Measurements from ENCODE around the gene HOXA4. TPM values are rescaled to one million over a fixed set of nuclear protein-coding genes. Genes with fewer than 3 reads are reported as not detected.

HOXA4 gene
- polyA plus RNA-seq, 1 experiment: 1.3 TPM

GRCh38 chr7:27143023-27143949 lies 12.7 kb upstream of the HOXA4 start, which contains the start of gene HOXA5:
HOXA5 (minus strand) TSS chr7:27143681; CDS start chr7:27143607, 74 bp downstream.
- H3K27me3 ChIP-seq (ENCODE audit: control insufficient read depth, insufficient read depth, low read length): no peaks in the 10 kb centered on the region
- H3K4me3 ChIP-seq (ENCODE audit: low read depth, low read length): peak within 1 kb of the TSS; percentile 50
- peaks cover 1% of the 10 kb centered on the region; the same call in 1 of the 2 replicates for H3K36me3 ChIP-seq (ENCODE audit: control insufficient read depth, insufficient read depth, low read length)
- no peak; the same call in 1 of the 2 replicates for TF ChIP-seq CTCF (IDR thresholded peaks at IDR 0.05; ENCODE audit: insufficient read depth, low read depth, low read length)
- ChIA-PET POLR2A (interaction anchor here (0.6 kb wide), 2 partner anchors 13 to 432 kb away, joined by 3 to 4 read pairs; partner anchors contain the start of gene HOXA7), CTCF (interaction anchor here (0.6 to 5.9 kb wide), 35 partner anchors 9 to 1247 kb away, joined by 3 to 59 read pairs (median 4); partner anchors contain the start of genes HOXA3, HOXA4 and HOXA7)
- DNase-seq (ENCODE audit: low read depth): no peak

- CTCF ChIA-PET: interaction anchor here (0.9 to 5.9 kb wide), 15 partner anchors 8 to 777 kb away, joined by 4 to 59 read pairs (median 11); partner anchors contain the start of genes HOXA3, HOXA4 and HOXA7
- POLR2A ChIA-PET: interaction anchor here (0.6 kb wide), 1 partner anchor 431 kb away, joined by 3 read pairs; no protein-coding TSS in a partner anchor
- peak overlapping the region; percentile 50 for H3K4me3 ChIP-seq (ENCODE audit: low read depth, low read length)
Observed at GRCh38 chr7:27142580-27143022, 12.0 kb upstream of the HOXA4 start.

GRCh38 chr7:27141923-27142579 lies 11.5 kb upstream of the HOXA4 start:
- H3K36me3 ChIP-seq (ENCODE audit: control insufficient read depth, insufficient read depth, low read length): peaks cover 1% of the 10 kb centered on the region; the same call in 1 of the 2 replicates
- H3K27me3 ChIP-seq (ENCODE audit: control insufficient read depth, insufficient read depth, low read length): no peaks in the 10 kb centered on the region
- ChIA-PET CTCF (interaction anchor here (0.9 to 5.9 kb wide), 12 partner anchors 8 to 777 kb away, joined by 4 to 59 read pairs (median 10); partner anchors contain the start of genes HOXA3 and HOXA4), POLR2A (interaction anchor here (0.6 kb wide), 1 partner anchor 430 kb away, joined by 3 read pairs; no protein-coding TSS in a partner anchor)
- no peak for TF ChIP-seq CTCF (IDR thresholded peaks at IDR 0.05; ENCODE audit: insufficient read depth, low read depth, low read length)
- DNase-seq (ENCODE audit: low read depth): no peak
- peak overlapping the region; percentile 50 for H3K4me3 ChIP-seq (ENCODE audit: low read depth, low read length)

More at GRCh38 chr7:27142580-27143022, 12.0 kb upstream of the HOXA4 start:
- Histone ChIP-seq H3K36me3 (ENCODE audit: control insufficient read depth, insufficient read depth, low read length) (peaks cover 1% of the 10 kb centered on the region; the same call in 1 of the 2 replicates), H3K27me3 (ENCODE audit: control insufficient read depth, insufficient read depth, low read length) (no peaks in the 10 kb centered on the region)
- no peak for TF ChIP-seq CTCF (IDR thresholded peaks at IDR 0.05; ENCODE audit: insufficient read depth, low read depth, low read length)
- no peak for DNase-seq (ENCODE audit: low read depth)

- ChIA-PET POLR2A (no interaction called here), CTCF (interaction anchor here (1.0 to 5.9 kb wide), 5 partner anchors 9 to 287 kb away, joined by 3 to 59 read pairs (median 7); partner anchors contain the start of gene HOXA4)
- no peaks in the 10 kb centered on the region for H3K27me3 ChIP-seq (ENCODE audit: control insufficient read depth, insufficient read depth, low read length)
- peaks cover 1% of the 10 kb centered on the region; the same call in 1 of the 2 replicates for H3K36me3 ChIP-seq (ENCODE audit: control insufficient read depth, insufficient read depth, low read length)
- no peak overlapping the region for H3K4me3 ChIP-seq (ENCODE audit: low read depth, low read length)
- DNase-seq (ENCODE audit: low read depth): no peak
- TF ChIP-seq CTCF (IDR thresholded peaks at IDR 0.05; ENCODE audit: insufficient read depth, low read depth, low read length): no peak
Observed at GRCh38 chr7:27141137-27141922, 10.8 kb upstream of the HOXA4 start.

All from BJ (cell line).